DND-41 (cell line): Measurements from ENCODE around the gene CASKIN2.

Source experiments
- CTCF ChIP-seq: IDR thresholded peaks from 2 replicates; pipeline ENCODE4 v1.5.1; 2012; ENCODE audit warnings: borderline replicate concordance, low read length, moderate library complexity, mild to moderate bottlenecking; ENCODE audit not compliant: poor library complexity, severe bottlenecking; ENCODE audit errors: extremely low read depth
- EZH2 ChIP-seq: IDR thresholded peaks from 3 replicates; pipeline ENCODE4 v1.6.1; 2012; ENCODE audit warnings: borderline replicate concordance, low read depth, mild to moderate bottlenecking, moderate library complexity, low read length, inconsistent platforms; ENCODE audit not compliant: severe bottlenecking

- no peak for TF ChIP-seq CTCF
- no peak for TF ChIP-seq EZH2
Measured at GRCh38 chr17:75546181-75546580, 30.8 kb upstream of the CASKIN2 start.
